HG02588 (cell line): Measurements from ENCODE around the gene AKAP7.
A peak's percentile ranks its signal among the peaks of the same experiment; 100 is the strongest.

ENCODE experiments used
- ATAC-seq: cut with Tn5 transposase; IDR thresholded peaks from one replicate; pipeline ENCODE4 v1.9.1; 2021; ENCODE audit warnings: mild to moderate bottlenecking, moderate library complexity; ENCODE audit not compliant: unreplicated experiment

AKAP7 gene

GRCh38 chr6:131197716-131198115 lies 62.4 kb downstream of the AKAP7 start:
- no peak for ATAC-seq

GRCh38 chr6:131199568-131200272 lies 64.5 kb downstream of the AKAP7 start:
- peak; percentile 100 for ATAC-seq

DNA sequence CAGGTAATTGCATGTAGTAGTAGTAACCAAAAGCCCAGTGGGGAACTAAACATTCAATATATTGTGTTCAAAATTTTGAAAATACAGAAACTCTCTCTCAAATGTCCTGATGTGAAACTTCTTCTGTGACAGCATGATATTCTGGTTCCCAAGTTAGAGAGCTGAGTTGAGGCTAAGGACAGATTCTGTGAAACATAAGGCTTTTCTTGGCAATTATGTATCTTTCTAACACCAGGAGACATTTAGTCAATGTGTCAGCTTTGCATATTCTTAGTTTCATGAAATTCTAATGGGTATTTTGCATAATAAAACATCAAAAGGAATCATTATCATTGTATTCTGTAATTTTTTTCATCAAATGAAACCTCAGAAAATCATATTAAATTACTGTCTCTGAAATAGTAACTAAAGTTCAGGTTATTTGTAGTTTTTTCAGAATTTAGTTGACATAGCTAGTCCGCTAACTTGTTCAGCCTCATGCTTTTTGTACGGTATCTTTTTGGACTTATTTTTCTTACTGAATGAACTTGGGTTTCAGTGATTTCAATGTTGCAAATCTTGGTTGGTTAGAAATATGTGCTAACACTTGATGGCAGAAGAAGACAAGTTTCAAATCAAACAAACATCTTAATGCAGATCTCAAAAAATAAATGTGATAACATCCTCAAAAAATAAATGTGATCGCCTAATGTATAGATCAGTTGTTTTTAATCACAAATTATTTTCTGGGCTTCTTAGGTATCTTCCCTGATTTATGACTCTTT lies 70.4 kb downstream of the AKAP7 start:
- ATAC-seq, result no peak

GRCh38 chr6:131206463-131207251 lies 71.4 kb downstream of the AKAP7 start:
- ATAC-seq, result no peak

- no peak for ATAC-seq
Measured at GRCh38 chr6:131208787-131209186, 73.5 kb downstream of the AKAP7 start.

DNA sequence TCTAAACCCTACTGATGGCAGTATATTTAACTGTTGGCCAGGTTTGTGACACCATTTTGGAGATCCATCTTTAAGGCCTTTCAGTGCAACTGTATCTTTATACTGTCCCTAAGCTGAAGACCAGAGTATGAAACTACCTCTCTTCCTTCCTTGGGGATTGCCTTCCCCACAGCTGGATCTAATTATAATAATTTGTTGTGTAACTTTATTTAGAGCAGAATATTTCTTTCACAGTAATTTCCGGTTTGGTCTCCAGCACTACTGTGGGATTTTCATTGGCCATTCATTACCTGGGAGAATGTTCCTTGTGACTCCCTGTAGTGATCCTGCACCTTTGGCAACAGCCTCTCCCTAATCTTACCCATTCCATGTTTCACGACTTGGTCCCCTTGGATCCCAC lies 75.2 kb downstream of the AKAP7 start:
- no peak for ATAC-seq

DNA sequence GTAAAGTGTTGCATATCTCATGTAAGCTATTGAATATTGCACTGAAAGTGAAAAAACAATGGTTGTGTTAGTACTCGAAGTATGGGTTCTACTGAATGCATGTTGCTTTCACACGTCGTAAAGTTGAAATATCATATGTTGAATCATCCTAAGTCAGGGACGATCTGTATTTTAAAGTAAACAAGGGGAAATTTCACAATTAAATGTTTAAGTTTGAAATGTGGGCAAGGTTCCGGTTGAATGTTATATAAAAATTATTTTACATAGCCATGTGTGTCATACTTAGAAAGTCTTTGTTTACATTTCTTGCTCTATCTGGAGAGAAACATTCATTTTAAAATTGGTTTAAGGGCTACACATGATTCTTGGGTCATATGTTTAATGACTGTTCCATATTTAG lies 76.8 kb downstream of the AKAP7 start:
- no peak for ATAC-seq

DNA sequence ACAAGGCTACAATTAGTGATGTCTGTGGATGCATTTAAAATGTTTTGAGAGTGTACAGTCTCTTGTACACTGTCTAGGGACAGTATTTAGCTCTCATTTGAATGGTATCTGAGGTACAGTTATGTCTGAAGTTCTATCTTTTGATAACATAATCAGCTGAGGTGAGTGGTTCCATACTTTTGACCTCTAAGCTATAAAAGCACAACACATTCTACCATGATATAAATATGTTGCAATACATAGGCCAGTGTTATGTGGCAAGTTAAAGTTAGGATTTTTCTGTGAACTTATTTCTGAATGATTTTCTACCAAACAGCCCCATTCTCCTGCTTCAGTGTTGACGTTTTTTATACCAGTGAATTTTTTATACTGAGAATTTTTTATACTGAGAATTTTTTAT lies 77.6 kb downstream of the AKAP7 start:
- no peak for ATAC-seq

DNA sequence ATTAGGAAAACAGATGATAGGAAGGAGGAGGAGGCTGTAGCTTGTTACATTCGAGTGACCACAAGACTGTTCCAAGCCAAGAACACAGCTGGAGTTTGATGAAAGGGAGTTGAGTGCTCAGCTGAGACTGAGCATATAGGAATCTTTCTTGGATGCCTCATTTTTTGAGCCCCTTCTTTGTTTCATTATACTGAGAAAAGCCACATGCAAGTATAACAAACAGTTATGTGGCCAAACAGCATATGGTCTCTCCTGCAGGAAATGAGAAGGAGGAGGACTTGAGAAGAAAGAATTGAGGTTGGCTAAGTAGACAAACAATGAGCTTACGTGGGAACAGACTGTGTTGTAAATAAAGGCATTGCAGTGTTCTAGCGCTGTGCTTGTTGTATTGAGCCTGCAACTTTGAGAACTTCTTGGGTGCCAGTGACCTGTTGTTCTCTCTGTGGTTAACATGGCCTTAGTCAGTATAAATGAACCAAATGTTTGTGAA lies 78.3 kb downstream of the AKAP7 start:
- no peak for ATAC-seq

DNA sequence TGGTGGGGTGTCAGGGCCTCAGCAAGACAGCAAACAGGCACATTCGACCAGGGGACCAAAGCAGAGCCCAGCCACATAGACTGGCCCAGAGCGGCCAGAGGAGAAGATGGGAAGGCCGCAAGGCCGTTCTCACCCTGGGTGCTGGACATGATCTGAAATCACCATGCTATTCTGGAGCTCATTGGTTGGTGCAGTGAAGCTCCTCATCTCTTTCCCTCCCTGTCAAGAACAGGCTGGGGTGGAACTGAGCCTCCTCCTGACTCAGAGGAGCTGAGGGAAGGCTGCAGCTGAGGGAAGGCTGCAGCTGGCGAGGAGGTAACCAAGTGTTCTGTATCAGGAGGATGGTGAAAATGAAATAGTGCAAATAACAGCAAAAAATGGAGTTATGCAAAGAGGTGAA lies 80.0 kb downstream of the AKAP7 start:
- no peak for ATAC-seq

- ATAC-seq, result no peak
Measured at GRCh38 chr6:131216246-131216645, 81.0 kb downstream of the AKAP7 start.

DNA sequence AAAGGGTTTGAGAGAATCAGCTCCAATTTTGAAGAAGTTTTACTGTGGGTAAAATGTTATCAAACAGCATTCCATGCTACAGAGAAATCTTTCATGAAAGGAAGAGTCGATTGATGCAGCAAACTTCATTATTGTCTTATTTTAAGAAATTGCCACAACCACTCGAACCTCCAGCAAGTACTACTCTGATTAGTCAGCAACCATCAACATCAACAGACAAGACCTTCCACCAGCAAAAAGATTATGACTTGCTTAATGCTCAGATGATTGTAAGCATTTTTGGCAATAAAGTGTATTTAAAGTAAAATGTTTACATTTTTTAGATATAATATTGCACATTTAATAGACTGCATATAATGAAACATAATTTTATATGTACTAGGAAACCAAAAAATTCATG lies 87.5 kb downstream of the AKAP7 start:
- no peak for ATAC-seq

DNA sequence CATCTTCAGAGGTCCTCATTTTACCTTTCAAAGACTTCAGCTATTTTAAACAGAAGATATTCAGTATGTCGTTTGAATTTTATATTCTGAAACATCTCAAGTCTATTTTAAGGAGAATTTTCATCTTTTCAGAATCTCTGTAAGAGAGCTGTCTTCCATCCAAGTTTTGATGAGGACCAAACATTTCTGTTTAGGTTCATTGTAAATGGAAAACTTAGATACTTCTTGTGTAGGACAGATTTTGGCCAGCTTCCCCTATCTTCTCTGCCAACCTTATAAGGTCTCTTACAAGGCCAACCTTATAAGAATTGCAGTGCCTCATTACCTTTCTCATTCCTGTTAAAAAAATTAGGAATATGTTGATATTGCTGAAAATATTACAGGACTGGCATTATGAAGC lies 88.1 kb downstream of the AKAP7 start:
- ATAC-seq, result no peak

DNA sequence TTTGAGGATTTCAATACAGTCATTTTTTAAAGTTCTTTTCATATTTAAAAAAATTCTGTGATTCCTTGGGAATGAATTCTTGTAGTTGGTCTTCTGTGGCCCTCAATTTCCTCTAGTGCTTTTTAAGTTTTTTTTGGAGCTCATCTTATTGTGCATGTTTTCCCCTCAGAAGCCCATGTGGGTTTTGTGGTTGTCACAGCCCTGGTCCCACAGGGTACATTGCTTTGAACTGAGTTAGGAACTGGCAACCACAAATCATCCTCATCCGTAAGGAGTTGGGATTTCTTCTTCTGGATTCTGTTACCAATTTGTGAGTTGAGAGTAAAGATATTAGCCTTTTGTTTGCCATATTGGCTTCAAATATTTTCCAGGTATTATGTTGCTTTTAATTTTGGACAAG lies 89.9 kb downstream of the AKAP7 start:
- no peak for ATAC-seq

GRCh38 chr6:131225959-131226358 lies 90.7 kb downstream of the AKAP7 start:
- no peak for ATAC-seq

GRCh38 chr6:131226459-131227157 lies 91.3 kb downstream of the AKAP7 start:
- no peak for ATAC-seq

GRCh38 chr6:131227158-131227543 lies 91.9 kb downstream of the AKAP7 start:
- no peak for ATAC-seq

DNA sequence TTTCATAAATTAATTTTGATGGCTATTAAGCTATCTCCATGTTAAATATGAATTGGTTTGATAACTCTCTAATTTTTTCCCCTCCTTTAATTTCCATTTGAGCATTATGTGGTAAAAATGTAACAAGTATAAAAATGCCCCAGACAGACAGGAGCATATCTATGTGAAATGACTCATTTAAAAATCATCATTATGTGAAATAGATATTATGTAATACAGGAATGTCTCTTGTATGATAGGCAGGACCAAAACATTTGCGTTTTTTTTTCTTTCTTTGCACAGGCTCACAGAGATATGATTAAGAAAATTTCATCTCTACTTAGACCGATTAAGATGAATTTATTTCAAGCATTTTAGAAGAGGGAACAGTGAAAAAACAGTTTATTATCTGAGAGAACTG lies 95.8 kb downstream of the AKAP7 start:
- ATAC-seq, result no peak

DNA sequence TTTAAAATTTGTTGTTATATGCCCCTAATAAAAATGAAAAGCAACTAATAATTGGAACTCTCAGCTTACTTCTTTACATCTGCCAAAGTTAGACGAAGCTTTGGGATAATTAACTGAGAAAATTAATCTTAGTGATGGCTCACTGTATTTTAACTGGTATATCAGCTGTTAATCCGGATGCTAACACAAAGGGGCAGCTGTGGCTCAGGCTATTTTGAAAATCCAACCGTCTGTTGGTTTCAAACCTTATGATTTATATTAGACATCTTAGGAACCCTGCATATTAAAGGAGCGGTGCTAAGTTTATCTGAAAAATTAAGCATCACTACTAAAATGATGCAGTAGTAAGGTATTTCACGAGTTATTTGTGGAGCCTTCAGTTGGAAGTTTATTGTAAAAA lies 96.6 kb downstream of the AKAP7 start:
- no peak for ATAC-seq

- no peak for ATAC-seq
Measured at GRCh38 chr6:131244942-131245341, 109.7 kb downstream of the AKAP7 start.

DNA sequence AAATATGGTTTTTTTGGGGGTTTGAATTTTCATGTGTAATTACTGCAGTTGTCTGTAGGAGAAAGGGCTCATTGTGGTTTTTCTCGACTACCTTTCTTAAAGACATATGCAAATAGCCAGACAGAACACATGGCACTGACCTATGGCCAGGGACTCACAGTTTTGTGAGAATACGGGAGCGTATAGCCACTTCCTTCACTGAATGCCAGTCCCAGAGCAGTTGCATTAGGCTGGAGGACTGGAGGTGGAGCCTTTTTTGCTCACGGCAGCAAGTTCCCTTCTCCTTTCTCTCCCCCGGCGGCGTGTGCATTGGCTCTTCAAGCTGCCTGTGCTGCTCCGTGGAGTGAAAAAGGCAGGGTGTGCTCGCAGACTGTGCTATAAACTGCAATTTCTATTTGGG lies 114.9 kb downstream of the AKAP7 start:
- ATAC-seq, result peak; percentile 58
